ENCODE data around the gene SLX1A.
"Not testable (repeated sequence)": the region's sequence is repeated elsewhere in the genome, so short reads cannot be mapped to it uniquely, and the experiment has no call there.

The SLX1A gene

GRCh38 chr16:30193615-30194014, at the start of gene SLX1A, which contains the start of gene BOLA2B:
SLX1A (plus strand) TSS chr16:30193875; CDS start chr16:30194085, 210 bp downstream.
BOLA2B (minus strand) TSS chr16:30193666; CDS start chr16:30193595, 71 bp downstream.
- not testable (repeated sequence) for DNase-seq

- DNase-seq: no peak
These were observed 49.7 kb upstream of the SLX1A start for GRCh38 chr16:30144017-30144416.

DNA sequence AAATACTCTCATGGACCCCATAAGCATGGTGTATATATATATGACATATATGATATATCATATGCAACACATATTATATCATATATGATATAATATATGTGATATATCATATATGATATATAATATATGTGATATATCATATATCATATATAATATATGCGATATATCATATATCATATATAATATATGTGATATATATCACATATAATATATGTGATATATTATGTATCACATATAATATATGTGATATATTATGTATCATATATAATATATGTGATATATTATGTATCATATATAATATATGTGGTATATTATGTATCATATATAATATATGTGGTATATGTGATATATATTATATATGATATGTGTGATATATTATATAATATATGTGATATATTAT, 48.8 kb upstream of the SLX1A start:
- no peak for DNase-seq

DNA sequence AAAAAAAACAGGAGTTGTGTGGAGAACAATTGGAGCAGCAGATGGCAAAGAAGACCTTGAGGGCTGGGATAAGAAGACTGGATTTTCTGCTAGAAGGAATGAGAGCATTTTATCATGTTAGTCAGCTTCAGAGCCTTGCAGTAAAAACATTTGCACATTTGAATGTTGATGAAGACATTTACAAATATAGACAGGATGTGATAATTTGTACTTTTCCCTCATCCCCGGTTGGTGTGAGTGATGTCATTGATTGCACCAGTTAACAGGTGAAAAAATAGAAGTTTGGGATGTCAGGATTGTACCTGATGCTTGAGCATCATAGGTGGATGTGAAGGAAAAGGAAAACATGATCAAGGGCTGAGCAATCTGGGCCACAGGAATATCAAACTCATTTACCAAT, 48.0 kb upstream of the SLX1A start:
- no peak for DNase-seq

DNA sequence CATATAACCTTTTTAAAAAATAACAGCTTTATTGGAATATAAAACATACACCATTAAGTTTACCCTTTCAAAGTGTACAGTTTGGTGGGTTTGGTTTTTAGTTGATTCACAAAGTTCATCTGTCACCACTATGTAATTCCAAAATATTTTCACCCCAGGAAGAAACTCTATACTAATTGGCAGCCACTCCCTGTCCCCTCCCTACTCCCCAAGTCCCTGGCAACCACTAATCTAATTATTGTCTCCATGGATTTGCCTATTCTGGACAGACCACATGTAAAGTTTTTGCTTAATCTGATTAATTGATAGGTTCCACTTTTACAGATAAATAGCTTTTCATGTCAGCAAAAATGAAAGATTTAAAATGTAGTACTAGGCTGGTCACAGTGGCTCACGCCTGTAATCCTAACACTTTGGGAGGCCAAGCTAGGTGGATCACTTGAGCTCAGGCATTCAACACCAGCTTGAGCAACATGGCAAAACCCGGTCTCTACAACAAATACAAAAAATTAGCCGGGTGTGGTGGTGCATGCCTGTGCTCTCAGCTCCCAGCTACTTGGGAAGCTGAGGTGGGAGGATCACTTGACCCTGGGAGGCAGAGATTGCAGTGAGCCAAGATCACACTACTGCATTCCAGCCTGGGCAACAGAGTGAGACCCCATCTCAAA, 45.7 kb upstream of the SLX1A start:
- no peak for DNase-seq

GRCh38 chr16:30149250-30149930, 44.3 kb upstream of the SLX1A start:
- no peak for DNase-seq

- no peak for DNase-seq
These were observed 42.6 kb upstream of the SLX1A start for GRCh38 chr16:30151091-30151490.

GRCh38 chr16:30152517-30152916, 41.2 kb upstream of the SLX1A start:
- DNase-seq: no peak

DNA sequence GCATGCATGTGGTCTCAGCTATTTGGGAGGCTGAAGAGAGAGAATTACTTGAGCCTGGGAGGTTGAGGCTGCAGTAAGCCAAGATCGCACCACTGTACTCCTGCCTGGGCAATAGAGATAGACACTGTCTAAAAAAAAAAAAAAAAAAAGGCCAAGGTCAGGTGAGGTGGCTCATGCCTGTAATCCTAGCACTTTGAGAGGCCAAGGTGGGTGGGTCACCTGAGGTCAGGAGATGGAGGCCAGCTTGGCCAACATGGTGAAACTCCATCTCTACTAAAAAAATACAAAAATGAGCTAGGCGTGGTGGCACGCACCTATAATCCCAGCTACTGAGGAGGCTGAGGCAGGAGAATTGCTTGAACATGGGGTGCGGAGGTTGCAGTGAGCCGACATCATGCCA, 38.5 kb upstream of the SLX1A start:
- no peak for DNase-seq

DNA sequence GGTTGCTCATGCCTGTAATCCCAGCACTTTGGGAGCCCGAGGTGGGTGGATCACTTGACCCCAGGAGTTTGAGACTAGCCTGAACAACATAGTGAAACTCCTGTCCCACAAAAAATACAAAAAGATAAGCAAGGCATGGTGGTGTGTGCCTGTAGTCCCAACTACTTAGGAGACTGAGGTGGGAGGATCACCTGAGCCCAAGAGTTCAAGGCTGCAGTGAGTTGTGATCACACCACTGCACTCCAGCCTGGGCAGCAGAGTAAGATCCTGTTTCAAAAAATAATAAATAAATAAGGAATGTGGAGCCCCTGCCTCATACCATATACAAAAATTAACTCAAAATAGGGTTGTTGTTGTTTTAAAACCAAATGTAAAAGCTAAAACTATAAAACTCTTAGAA, 36.5 kb upstream of the SLX1A start:
- no peak for DNase-seq

DNA sequence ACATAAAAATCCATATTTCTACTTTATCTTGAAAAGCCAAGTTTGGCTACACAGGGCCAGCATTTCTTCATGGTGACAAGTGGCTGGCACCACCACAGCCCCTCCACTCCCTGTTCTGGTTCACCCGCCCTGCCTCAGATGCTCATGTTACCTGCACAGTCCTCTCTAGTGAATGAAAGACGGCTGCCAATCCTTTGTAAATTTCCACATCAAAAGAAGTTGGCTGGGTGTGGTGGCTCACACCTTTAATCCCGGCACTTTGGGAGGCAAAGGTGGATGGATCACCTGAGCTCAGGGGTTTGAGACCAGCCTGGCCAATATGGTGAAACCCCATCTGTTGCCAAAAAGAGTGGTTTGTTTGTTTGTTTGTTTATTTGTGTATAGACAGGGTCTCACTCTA, 30.1 kb upstream of the SLX1A start:
- no peak for DNase-seq

GRCh38 chr16:30166202-30166902, 27.3 kb upstream of the SLX1A start:
- DNase-seq: no peak

GRCh38 chr16:30168746-30169145, 24.9 kb upstream of the SLX1A start:
- DNase-seq: not testable (repeated sequence)

- not testable (repeated sequence) for DNase-seq
These were observed 24.3 kb upstream of the SLX1A start for GRCh38 chr16:30169416-30169815.

GRCh38 chr16:30170145-30170544, 23.5 kb upstream of the SLX1A start:
- DNase-seq: not testable (repeated sequence)

DNA sequence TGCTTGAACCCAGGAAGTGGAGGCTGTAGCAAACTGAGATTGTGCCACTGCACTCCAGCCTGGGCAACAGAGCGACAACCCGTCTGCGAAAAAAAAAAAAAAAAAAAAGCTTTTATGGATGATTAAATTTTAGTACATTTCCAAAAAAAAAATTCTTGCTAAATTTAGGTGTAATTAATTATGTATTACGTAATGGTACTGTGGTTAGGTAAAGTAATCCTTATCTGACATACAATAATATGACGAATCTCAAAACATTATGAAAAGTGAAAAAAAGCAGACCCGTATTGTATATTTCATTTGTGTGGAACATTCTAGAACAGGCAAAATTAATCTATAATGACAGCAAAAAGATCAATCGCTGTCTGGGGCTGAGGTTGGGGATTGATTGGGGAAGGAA, 20.6 kb upstream of the SLX1A start:
- DNase-seq: no peak

DNA sequence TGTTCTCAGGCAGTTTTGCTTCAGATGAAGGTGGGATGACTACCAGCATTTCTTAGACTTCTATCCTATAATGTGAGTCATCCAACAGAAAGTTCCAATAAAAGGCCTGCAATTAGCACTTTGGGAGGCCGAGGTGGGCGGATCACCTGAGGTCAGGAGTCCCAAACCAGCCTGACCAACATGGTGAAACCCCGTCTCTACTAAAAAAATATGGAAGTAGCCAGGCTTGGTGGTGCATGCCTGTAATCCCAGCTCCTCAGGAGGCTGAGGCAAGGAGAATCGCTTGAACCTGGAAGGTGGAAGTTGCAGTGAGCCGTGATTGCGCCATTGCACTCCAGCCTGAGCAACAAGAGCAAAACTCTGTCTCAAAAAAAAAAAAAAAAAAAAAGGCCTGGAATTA, 16.8 kb upstream of the SLX1A start:
- DNase-seq: not testable (repeated sequence)

GRCh38 chr16:30179195-30179594, 14.5 kb upstream of the SLX1A start:
- no peak for DNase-seq

DNA sequence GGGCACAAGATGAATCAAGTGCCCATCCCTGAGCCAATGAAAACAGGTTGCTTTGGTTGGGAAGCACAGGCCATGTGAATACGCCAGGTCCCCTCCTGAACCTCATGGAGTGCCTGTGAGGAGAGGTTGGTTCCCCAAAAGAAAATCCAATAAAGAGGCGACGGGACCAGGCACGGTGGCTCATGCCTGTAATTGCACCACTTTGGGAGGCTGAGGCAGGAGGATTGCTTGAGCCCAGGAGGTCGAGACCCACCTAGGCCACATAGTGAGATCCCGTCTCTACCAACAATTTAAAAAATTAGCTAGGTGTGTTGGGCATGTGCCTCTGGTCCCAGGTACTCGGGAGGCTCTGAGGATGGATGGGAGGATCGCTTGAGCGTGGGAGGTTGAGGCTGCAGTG, 13.7 kb upstream of the SLX1A start:
- no peak for DNase-seq

- no peak for DNase-seq
These were observed 12.9 kb upstream of the SLX1A start for GRCh38 chr16:30180741-30181140.

DNA sequence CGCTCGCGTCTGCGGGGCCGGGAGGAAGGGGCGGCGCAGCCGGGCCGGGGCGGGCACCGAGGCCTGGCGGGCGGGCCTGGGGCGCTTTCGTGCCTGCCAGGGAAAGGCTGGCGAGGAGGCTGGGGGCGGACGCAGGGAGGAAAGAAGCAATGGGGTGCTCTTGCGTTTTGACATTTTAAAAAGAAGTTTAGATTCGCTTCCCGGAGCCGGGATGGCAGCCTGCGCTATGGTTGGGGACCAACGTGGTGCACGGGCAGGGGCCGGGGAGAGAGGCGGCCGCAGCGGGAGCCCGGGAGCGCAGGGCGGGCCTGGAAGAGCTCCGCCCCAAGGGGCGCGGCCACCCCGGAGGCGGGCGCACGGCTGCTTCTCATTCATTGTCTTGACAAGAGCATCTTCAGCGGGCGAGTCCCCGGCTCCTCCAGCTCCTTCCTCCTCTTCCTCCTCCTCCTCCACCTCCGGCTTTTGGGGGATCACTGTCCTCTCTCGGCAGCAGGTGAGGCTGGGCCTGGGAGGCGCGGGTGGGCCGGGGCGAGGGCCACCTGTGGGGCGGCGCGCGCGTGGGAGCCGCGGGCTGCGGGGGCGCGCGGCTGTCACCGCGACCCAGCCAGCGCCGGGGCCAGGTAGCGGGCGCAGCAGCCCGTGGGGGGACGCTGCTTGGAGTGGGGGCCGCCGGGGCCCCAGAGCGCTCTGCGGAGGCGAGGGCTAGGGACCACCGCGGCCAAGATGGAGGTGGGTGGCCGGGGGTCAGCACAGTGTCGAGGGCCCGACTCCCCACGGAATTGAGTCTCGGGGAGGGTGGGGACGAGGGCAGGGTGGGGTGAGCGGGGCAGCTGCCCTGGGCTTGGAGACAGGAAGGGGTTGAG, 10.2 kb upstream of the SLX1A start, which contains the start of gene CORO1A:
Gene CORO1A (plus strand): TSS at position 370 of the 863 bp plus-strand sequence. CDS start 1,608 bp downstream, outside the sequence.
- DNase-seq: peak; percentile 82

GRCh38 chr16:30184096-30184890, 9.4 kb upstream of the SLX1A start:
- DNase-seq: peak; percentile 86

Data from activated effector memory CD4-positive, alpha-beta T cell treated with Interleukin-2 at 50 U/mL for 16 hours (primary cell).